ENCODE measurements around the gene MACROD1. TPM values are rescaled to one million over a fixed set of nuclear protein-coding genes. Genes with fewer than 3 reads are reported as not detected.

MACROD1 gene
- polyA plus RNA-seq, 2 donors = 25.6 to 75.6 TPM

DNA sequence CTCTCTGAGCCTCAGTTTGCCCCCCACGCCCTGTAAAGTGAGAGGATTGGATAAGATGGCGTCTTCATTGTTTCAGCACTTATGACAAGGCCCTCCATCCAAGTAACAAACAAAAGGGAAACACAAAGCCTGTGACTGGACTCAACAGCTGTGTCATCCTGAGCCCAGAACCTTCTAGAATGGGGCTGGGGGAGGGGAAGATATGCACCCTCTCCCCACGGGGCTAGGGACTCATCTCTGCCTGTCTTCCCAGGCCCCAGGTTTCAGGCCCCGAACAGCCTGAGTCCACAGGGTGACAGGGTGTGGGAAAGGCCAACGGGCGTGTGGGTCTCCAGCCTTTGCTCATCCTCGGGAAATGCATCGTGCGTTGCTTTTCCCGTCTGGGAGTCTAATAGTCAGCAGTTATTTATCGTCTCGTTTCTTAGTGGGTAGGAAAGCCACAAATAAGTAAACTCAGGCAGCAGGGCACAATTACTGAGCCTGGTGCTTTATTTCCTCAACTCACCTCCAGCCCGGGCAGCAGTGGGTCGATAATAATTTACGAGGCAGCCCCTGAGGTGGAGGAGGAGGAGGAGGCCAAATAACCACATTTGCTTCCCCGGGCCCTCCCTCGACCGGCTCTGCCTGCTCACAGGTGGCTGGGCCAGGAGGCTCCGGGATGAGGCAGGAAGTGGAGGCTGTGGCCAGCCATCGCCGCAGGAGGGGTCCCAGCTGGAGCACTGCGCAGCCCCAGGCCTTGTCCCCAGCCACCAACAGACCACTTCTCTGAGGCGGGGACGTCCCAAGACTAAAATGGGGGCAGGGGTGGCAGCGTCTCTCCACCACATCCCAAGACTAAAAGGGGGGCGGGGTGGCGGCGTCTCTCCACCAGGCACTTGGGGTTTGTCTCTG, 75.8 kb downstream of the MACROD1 start:
- Histone ChIP-seq H3K27me3 (ENCODE audit: control insufficient read depth in 1 of 2, insufficient read depth in 2 of 2, low read length in 2 of 2) (no peaks in the 10 kb centered on the region), H3K27ac (ENCODE audit: low read depth in 2 of 2, low read length in 1 of 2) (no peak overlapping the region), H3K4me1 (ENCODE audit: control insufficient read depth in 2 of 2, insufficient read depth in 2 of 2, low read length in 1 of 2) (peaks cover 2 to 23% of the 10 kb centered on the region in 2 donors), H3K9me3 (ENCODE audit: control insufficient read depth in 2 of 2, insufficient read depth in 1 of 2, low read depth in 1 of 2, low read length in 1 of 2) (no peaks in the 10 kb centered on the region), H3K4me3 (ENCODE audit: low read depth in 1 of 2, low read length in 2 of 2) (no peak overlapping the region), H3K36me3 (ENCODE audit: control insufficient read depth in 2 of 2, insufficient read depth in 2 of 2, low read length in 1 of 2) (no peaks in the 10 kb centered on the region)
- 82 to 87% methylated on average over 25 to 28 of the region's 28 CpGs for WGBS, 2 donors

DNA sequence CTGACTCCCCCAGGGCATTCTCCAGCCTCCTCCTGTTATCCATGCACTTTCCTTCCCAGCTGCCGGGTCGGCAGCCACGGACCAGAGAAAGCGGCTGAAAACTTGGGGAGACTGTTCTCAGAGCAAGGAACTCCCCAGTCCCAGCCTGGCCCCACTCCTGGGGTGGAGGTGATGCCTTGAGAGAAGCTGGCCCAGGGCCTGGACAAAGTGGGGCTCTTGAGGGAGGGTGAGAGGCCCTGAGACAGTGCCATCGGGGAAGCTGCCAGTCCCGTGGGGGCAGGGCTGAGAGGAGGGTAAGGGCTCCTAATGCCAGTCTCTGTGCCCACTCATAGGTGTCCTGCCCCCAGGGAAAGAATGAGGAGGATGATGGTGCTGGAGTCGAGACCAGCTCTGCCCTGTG, 76.4 kb downstream of the MACROD1 start:
- peaks cover 2 to 21% of the 10 kb centered on the region in 2 donors for H3K4me1 ChIP-seq (ENCODE audit: control insufficient read depth in 2 of 2, insufficient read depth in 2 of 2, low read length in 1 of 2)
- WGBS, 2 donors = 64 to 87% methylated on average over 7 of the region's 7 CpGs

DNA sequence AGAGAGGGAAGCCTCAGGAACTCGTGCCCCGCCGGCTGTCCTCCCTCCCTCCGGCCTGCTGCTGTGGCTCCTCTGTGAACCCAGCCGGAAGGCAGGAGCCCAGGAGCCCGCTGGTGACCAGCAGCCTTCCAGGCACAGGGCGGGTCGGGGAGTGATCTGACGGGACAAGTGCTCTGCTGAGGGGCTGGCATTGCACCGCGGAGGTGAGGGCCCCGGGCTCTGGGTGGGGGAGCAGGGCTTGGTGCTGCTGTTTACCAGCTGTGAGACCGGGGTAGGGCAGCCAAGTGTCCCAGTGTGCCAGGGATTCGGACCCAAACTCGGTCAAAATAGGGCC, 76.9 kb downstream of the MACROD1 start:
- Histone ChIP-seq H3K27me3 (ENCODE audit: control insufficient read depth in 1 of 2, insufficient read depth in 2 of 2, low read length in 2 of 2) (no peaks in the 10 kb centered on the region), H3K9me3 (ENCODE audit: control insufficient read depth in 2 of 2, insufficient read depth in 1 of 2, low read depth in 1 of 2, low read length in 1 of 2) (no peaks in the 10 kb centered on the region), H3K4me1 (ENCODE audit: control insufficient read depth in 2 of 2, insufficient read depth in 2 of 2, low read length in 1 of 2) (peaks cover 2 to 20% of the 10 kb centered on the region in 2 donors), H3K27ac (ENCODE audit: low read depth in 2 of 2, low read length in 1 of 2) (no peak overlapping the region), H3K4me3 (ENCODE audit: low read depth in 1 of 2, low read length in 2 of 2) (no peak overlapping the region), H3K36me3 (ENCODE audit: control insufficient read depth in 2 of 2, insufficient read depth in 2 of 2, low read length in 1 of 2) (no peaks in the 10 kb centered on the region)
- WGBS, 2 donors = 50 to 73% methylated on average over 15 of the region's 15 CpGs

More for the DNA sequence above, 76.4 kb downstream of the MACROD1 start:
- Histone ChIP-seq H3K27me3 (ENCODE audit: control insufficient read depth in 1 of 2, insufficient read depth in 2 of 2, low read length in 2 of 2) (no peaks in the 10 kb centered on the region), H3K27ac (ENCODE audit: low read depth in 2 of 2, low read length in 1 of 2) (no peak overlapping the region), H3K36me3 (ENCODE audit: control insufficient read depth in 2 of 2, insufficient read depth in 2 of 2, low read length in 1 of 2) (no peaks in the 10 kb centered on the region), H3K9me3 (ENCODE audit: control insufficient read depth in 2 of 2, insufficient read depth in 1 of 2, low read depth in 1 of 2, low read length in 1 of 2) (no peaks in the 10 kb centered on the region), H3K4me3 (ENCODE audit: low read depth in 1 of 2, low read length in 2 of 2) (no peak overlapping the region)

DNA sequence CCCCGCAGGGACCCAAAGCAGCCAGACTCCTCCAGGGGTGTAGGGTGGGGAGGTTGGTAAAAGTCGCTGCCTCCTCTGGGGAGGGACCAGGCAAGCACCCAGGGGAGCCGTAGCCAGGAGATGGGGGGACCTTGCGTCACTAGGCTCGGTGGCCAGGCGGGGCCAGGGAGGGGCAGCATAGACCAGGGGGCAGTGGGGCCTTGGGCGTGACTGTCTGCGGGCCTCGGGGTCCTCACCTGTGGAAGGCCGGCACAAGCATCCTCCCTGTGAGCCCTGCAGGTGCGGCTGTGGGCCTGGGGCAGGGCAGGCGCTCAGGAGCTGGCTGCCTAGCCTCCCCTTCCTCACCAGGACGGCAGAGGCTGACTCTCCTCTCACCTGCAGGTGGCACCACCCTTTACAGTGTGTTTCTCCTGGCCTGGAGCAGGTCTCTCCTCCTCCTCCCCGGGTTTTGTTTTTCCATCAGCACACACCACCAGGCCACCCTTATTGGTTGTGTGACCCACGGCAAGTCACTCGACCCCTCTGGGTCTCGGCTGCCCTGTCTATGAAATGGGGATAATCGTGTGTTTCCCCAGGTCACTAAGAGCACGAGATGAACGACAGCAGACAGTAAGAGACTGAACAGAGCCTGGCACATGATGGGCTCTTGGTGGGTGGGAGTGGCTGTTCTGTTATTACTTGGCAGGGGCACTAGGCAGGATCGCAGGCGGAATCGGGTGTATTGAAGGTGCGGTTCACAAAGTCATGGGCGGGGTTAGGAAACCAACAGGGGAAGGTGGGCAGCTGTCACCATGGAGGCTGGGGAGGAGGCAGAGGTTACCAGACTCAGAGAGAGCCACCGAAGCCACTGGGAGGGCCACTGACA, 77.5 kb downstream of the MACROD1 start:
- peaks cover 2 to 18% of the 10 kb centered on the region in 2 donors for H3K4me1 ChIP-seq (ENCODE audit: control insufficient read depth in 2 of 2, insufficient read depth in 2 of 2, low read length in 1 of 2)
- no peaks in the 10 kb centered on the region for H3K36me3 ChIP-seq (ENCODE audit: control insufficient read depth in 2 of 2, insufficient read depth in 2 of 2, low read length in 1 of 2)
- no peaks in the 10 kb centered on the region for H3K9me3 ChIP-seq (ENCODE audit: control insufficient read depth in 2 of 2, insufficient read depth in 1 of 2, low read depth in 1 of 2, low read length in 1 of 2)
- H3K27ac ChIP-seq (ENCODE audit: low read depth in 2 of 2, low read length in 1 of 2) = no peak overlapping the region
- H3K27me3 ChIP-seq (ENCODE audit: control insufficient read depth in 1 of 2, insufficient read depth in 2 of 2, low read length in 2 of 2) = no peaks in the 10 kb centered on the region
- WGBS, 2 donors = 61 to 63% methylated on average over 26 of the region's 26 CpGs
- no peak overlapping the region for H3K4me3 ChIP-seq (ENCODE audit: low read depth in 1 of 2, low read length in 2 of 2)

DNA sequence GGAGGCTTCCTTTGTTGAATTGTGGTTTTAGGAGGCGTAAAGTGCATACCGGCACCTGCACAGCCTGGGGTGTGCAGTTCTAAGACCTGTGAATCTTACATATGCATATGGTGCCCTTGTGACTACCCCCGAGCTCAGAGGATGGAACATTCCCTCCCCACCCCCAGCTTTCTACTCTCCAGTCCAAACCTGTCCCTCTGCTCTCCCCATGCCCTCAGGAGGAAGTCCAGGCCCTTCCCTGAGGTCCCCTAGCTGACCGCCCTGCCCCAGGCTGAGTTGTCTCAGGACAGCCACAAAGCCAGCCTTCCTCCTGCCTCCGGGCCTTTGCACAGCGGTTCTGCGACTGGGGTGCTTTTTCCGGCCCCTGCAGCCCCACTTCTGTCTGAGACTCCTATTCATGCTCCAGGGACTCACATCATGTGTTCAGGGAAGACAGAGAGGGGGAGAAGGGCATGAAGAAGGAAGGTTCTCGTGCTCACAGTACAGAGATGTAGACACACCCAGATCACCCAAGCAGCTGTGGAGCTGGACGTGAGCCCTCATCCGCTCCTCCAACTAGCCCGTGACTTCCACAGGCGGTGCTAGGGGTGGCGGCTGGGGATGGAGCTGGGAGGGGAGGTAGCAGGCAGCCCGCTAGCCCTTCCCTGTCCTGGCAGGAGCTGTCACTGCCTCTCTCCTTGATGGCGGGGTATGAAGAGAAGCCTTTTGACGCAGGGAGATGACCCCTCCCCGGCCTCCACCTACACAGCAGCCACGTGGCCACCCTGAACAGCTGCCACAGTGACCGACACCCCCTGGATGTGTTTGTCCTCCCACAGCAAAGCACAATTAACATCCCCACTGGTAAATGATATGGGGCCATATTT, 79.4 kb downstream of the MACROD1 start:
- no peaks in the 10 kb centered on the region for H3K9me3 ChIP-seq (ENCODE audit: control insufficient read depth in 2 of 2, insufficient read depth in 1 of 2, low read depth in 1 of 2, low read length in 1 of 2)
- no peak overlapping the region for H3K27ac ChIP-seq (ENCODE audit: low read depth in 2 of 2, low read length in 1 of 2)
- no peaks in the 10 kb centered on the region for H3K36me3 ChIP-seq (ENCODE audit: control insufficient read depth in 2 of 2, insufficient read depth in 2 of 2, low read length in 1 of 2)
- H3K4me3 ChIP-seq (ENCODE audit: low read depth in 1 of 2, low read length in 2 of 2) = no peak overlapping the region
- H3K4me1 ChIP-seq (ENCODE audit: control insufficient read depth in 2 of 2, insufficient read depth in 2 of 2, low read length in 1 of 2) = peaks cover 0 to 15% of the 10 kb centered on the region in 2 donors
- WGBS, 2 donors = 63 to 68% methylated on average over 20 of the region's 20 CpGs
- no peaks in the 10 kb centered on the region for H3K27me3 ChIP-seq (ENCODE audit: control insufficient read depth in 1 of 2, insufficient read depth in 2 of 2, low read length in 2 of 2)

DNA sequence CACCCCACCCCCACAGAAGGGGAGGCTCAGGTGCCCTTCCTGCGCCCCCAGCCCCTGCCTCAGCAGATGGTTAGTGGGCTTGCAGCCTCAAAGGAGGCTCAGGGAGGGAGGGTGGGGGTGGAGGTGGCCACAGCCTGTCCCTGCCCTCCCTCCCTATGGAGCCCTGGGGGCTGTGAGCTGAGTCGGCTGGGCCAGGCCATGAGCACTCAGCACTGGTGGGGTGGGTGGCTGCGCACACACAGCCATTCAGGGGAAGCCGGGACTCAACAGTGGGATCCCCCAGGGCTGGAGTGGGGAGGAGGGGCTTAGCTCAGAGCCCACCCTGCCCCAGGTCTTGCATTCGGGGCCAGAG, 80.0 kb downstream of the MACROD1 start:
- H3K4me3 ChIP-seq (ENCODE audit: low read depth in 1 of 2, low read length in 2 of 2) = no peak overlapping the region

DNA sequence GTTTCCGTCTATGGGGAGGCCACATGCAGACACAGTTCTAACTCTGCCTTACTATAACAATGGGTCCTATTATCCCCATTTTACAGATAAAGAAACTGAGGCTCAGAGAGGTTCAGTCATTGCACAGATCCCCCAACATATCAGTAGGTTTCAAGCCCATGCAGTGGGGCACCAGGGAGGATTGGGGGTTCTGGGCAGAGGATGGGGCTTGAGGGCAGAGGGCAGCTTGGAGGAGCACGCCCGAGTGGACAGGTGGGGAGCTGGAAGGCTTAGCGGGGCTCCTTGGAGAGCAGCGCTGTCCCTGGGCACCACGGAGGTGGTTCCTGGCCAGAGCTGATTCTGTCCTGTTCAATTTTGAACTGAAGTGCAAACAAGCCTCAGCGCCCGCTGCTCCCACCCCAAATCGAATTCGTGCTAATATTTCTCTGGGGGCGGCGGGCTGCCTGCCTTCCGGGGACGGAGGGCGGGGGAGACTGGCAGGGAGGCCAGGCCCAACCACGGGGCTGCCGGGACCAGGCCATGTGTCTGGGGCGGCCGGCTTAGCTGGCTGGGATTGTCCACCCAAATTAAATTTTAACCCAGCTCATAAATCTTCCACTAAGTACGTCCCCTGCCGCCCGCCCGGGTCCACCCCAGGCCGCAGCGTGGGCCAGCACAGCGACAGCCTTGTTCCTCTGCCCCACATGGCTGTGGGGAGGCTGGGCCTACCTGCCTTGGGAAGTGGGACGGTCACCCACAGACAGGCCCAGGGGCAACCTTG, 80.8 kb downstream of the MACROD1 start:
- Histone ChIP-seq H3K9me3 (ENCODE audit: control insufficient read depth in 2 of 2, insufficient read depth in 1 of 2, low read depth in 1 of 2, low read length in 1 of 2) (no peaks in the 10 kb centered on the region), H3K36me3 (ENCODE audit: control insufficient read depth in 2 of 2, insufficient read depth in 2 of 2, low read length in 1 of 2) (peaks cover 0 to 3% of the 10 kb centered on the region in 2 donors), H3K4me1 (ENCODE audit: control insufficient read depth in 2 of 2, insufficient read depth in 2 of 2, low read length in 1 of 2) (peaks cover 0 to 15% of the 10 kb centered on the region in 2 donors), H3K27ac (ENCODE audit: low read depth in 2 of 2, low read length in 1 of 2) (no peak overlapping the region), H3K4me3 (ENCODE audit: low read depth in 1 of 2, low read length in 2 of 2) (no peak overlapping the region), H3K27me3 (ENCODE audit: control insufficient read depth in 1 of 2, insufficient read depth in 2 of 2, low read length in 2 of 2) (no peaks in the 10 kb centered on the region)
- 69 to 89% methylated on average over 27 of the region's 27 CpGs for WGBS, 2 donors

More for the DNA sequence above, 80.0 kb downstream of the MACROD1 start:
- H3K4me1 ChIP-seq (ENCODE audit: control insufficient read depth in 2 of 2, insufficient read depth in 2 of 2, low read length in 1 of 2) = peaks cover 0 to 15% of the 10 kb centered on the region in 2 donors
- H3K27me3 ChIP-seq (ENCODE audit: control insufficient read depth in 1 of 2, insufficient read depth in 2 of 2, low read length in 2 of 2) = no peaks in the 10 kb centered on the region
- H3K27ac ChIP-seq (ENCODE audit: low read depth in 2 of 2, low read length in 1 of 2) = no peak overlapping the region
- 81 to 86% methylated on average over 5 of the region's 5 CpGs for WGBS, 2 donors
- no peaks in the 10 kb centered on the region for H3K9me3 ChIP-seq (ENCODE audit: control insufficient read depth in 2 of 2, insufficient read depth in 1 of 2, low read depth in 1 of 2, low read length in 1 of 2)
- H3K36me3 ChIP-seq (ENCODE audit: control insufficient read depth in 2 of 2, insufficient read depth in 2 of 2, low read length in 1 of 2) = peaks cover 0 to 3% of the 10 kb centered on the region in 2 donors

DNA sequence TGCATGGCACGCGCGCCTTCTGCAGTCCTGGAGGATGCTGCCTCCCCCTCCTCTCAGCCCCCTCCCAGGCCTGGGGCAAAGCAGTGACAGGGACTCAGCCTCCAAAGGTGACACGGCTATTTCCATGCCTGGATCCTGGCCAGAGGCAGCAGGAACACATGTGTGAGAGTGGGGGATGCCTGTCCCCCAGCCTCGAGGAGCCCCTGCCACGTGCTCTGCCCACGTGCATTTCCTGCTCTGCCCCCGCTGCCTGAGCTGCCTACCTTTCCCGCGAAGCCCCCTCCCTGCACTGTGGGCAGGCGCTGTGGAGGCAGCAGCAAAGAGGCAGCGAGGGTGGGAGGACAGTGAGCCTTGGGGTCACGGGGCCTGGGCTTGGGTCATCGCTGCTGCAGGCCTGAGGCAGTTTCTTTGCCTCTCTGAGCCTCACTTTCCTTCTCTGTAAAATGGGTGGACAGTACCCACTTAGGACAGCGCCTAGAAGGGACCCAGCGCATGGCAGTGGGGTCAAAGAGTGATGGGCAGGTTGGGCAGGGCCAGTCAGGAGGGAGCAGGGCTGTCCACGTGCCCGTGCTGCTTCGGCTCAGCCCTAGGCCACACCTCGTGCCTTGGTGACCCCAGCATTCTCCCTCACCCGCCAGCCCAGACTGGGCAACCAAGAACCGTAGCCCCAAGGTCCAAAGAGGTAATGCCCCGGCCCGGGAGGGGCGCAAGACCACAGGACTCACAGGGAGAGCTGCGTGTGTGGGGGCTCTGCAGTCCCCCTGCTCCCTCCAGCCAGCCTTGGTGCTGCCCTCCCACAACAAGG, 81.6 kb downstream of the MACROD1 start:
- peaks cover 0 to 15% of the 10 kb centered on the region in 2 donors for H3K4me1 ChIP-seq (ENCODE audit: control insufficient read depth in 2 of 2, insufficient read depth in 2 of 2, low read length in 1 of 2)

More for the DNA sequence above, 81.6 kb downstream of the MACROD1 start:
- 87 to 89% methylated on average over 26 of the region's 26 CpGs for WGBS, 2 donors
- no peak overlapping the region for H3K27ac ChIP-seq (ENCODE audit: low read depth in 2 of 2, low read length in 1 of 2)
- no peaks in the 10 kb centered on the region for H3K9me3 ChIP-seq (ENCODE audit: control insufficient read depth in 2 of 2, insufficient read depth in 1 of 2, low read depth in 1 of 2, low read length in 1 of 2)
- H3K4me3 ChIP-seq (ENCODE audit: low read depth in 1 of 2, low read length in 2 of 2) = no peak overlapping the region
- peaks cover 0 to 3% of the 10 kb centered on the region in 2 donors for H3K36me3 ChIP-seq (ENCODE audit: control insufficient read depth in 2 of 2, insufficient read depth in 2 of 2, low read length in 1 of 2)
- no peaks in the 10 kb centered on the region for H3K27me3 ChIP-seq (ENCODE audit: control insufficient read depth in 1 of 2, insufficient read depth in 2 of 2, low read length in 2 of 2)
